Measurements from ENCODE around the gene ZNF771. TPM values are rescaled to one million over a fixed set of nuclear protein-coding genes. Genes with fewer than 3 reads are reported as not detected.

Gene ZNF771
- total and polyA plus RNA-seq, 2 donors (not counting 3 experiments of a cell fraction or from before 2014, with no cell fraction given), result 11.7 to 16.8 TPM

DNA sequence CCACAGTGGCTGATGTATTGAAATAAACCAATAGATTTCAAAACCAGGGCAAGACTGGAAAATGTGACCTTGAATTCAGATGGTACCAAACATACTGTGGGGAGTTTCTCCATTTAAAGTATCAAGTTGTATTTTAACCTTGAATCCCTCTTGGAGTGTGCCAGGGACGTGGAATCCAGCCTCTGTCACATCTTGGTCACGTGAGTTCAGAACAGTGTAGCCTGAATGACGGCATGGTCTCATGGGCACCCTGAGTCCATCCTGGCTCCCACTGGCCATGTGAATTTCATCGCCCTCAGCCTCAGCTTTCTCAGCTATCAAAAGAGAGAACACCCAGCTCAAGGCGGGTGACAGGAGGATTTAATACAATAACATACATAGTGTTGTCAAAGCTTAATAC lies 6.8 kb downstream of the ZNF771 start:
- ChIA-PET POLR2A (no interaction called here), CTCF (no interaction called here)
- no peak overlapping the region for H2AFZ ChIP-seq (ENCODE audit: low read depth, low read length)
- H3K27me3 ChIP-seq (ENCODE audit: control insufficient read depth in 2 of 2, insufficient read depth in 2 of 2, low read length in 2 of 2), result no peaks in the 10 kb centered on the region
- intact Hi-C loops (cut with micrococcal nuclease) (no loop called here), dilution Hi-C loops (cut with MboI; ENCODE audit: extremely low pct_ligation_motif_present, low sequenced_read_pairs) (no loop called here)
- H3K79me2 ChIP-seq (ENCODE audit: control insufficient read depth, insufficient read depth, low read length), result peaks cover 1% of the 10 kb centered on the region
- H3K9me3 ChIP-seq (replicated peaks; ENCODE audit: control insufficient read depth, insufficient read depth, low read length), result no peaks in the 10 kb centered on the region
- no peak overlapping the region for H3K27ac ChIP-seq (ENCODE audit: insufficient read depth, low read depth, low read length)
- no peak overlapping the region for H3K9ac ChIP-seq (replicated peaks; ENCODE audit: extremely low read depth, insufficient read depth, low read length)
- no peaks in the 10 kb centered on the region for H4K20me1 ChIP-seq (replicated peaks; ENCODE audit: control insufficient read depth, extremely low read depth, insufficient read depth, low read length)
- H3K9me1 ChIP-seq (replicated peaks; ENCODE audit: control insufficient read depth, extremely low read depth, insufficient read depth, low read length), result no peaks in the 10 kb centered on the region
- no peak for DNase-seq (ENCODE audit: low read depth, low spot score)
- peaks cover 16% of the 10 kb centered on the region for H3K4me1 ChIP-seq (ENCODE audit: control insufficient read depth, extremely low read depth, insufficient read depth, low read length)
- no TSS peak for BruUV-seq (replicated peaks)
- FAIRE-seq, result no peak
- H3K36me3 ChIP-seq (ENCODE audit: control insufficient read depth in 2 of 2, extremely low read depth in 1 of 2, insufficient read depth in 2 of 2, low read length in 2 of 2), result peaks cover 6 to 9% of the 10 kb centered on the region in 2 experiments
- H3K4me2 ChIP-seq (ENCODE audit: insufficient read depth, low read length), result no peak overlapping the region
- no peak overlapping the region for H3K4me3 ChIP-seq (replicated peaks in 1 of 3; ENCODE audit: insufficient read depth in 1 of 3, low read depth in 1 of 3, low read length in 3 of 3)
- TF ChIP-seq EZH2 (IDR thresholded peaks at IDR 0.05; ENCODE audit: borderline replicate concordance, low read depth, low read length, severe bottlenecking), result no peak
- TF ChIP-seq GATA2 (IDR thresholded peaks at IDR 0.05; ENCODE audit: insufficient read depth, insufficient read length, low read depth, low read length), result no peak
- no peak for TF ChIP-seq FOS (IDR thresholded peaks at IDR 0.05; ENCODE audit: borderline replicate concordance, insufficient read depth, low read length)
- TF ChIP-seq MAX (IDR thresholded peaks at IDR 0.05; ENCODE audit: insufficient read depth, insufficient read length), result no peak
- TF ChIP-seq JUN (IDR thresholded peaks at IDR 0.05; ENCODE audit: borderline replicate concordance, insufficient read depth, insufficient read length, low read depth), result no peak
- TF ChIP-seq POLR2A (IDR thresholded peaks at IDR 0.05; ENCODE audit: low read depth, low read length), result no peak
- TF ChIP-seq CTCF (IDR thresholded peaks at IDR 0.05; ENCODE audit: extremely low read depth in 1 of 2, insufficient read depth in 1 of 2, low read depth in 1 of 2, low read length in 2 of 2), result no peak
- TF ChIP-seq POLR2AphosphoS5 (IDR thresholded peaks at IDR 0.05; ENCODE audit: insufficient read depth, low read depth, low read length), result no peak
- no peak for TF ChIP-seq MYC (IDR thresholded peaks at IDR 0.05; ENCODE audit: low read depth, low read length)

Measured in endothelial cell of umbilical vein (primary cell).